ENCODE data around the gene ERI3.

ERI3 gene

GRCh38 chr1:44328671-44329416 lies 26.2 kb downstream of the ERI3 start:
- TF ChIP-seq CTCF (IDR thresholded peaks at IDR 0.05; ENCODE audit: insufficient read depth, low read length, poor library complexity, severe bottlenecking): no peak
- no peak for DNase-seq (ENCODE audit: extremely low read depth, insufficient read length)
- H3K4me3 ChIP-seq (replicated peaks; ENCODE audit: low read depth, low read length): no peak overlapping the region
- no peaks in the 10 kb centered on the region for H3K27me3 ChIP-seq (replicated peaks; ENCODE audit: control insufficient read depth, insufficient read depth, low read length)
- peaks cover 2% of the 10 kb centered on the region for H3K36me3 ChIP-seq (ENCODE audit: control insufficient read depth, insufficient read depth, low read length)

GRCh38 chr1:44327679-44328491 lies 27.2 kb downstream of the ERI3 start:
- no peak for DNase-seq (ENCODE audit: extremely low read depth, insufficient read length)
- no peak overlapping the region for H3K4me3 ChIP-seq (replicated peaks; ENCODE audit: low read depth, low read length)
- H3K27me3 ChIP-seq (replicated peaks; ENCODE audit: control insufficient read depth, insufficient read depth, low read length): no peaks in the 10 kb centered on the region
- peaks cover 2% of the 10 kb centered on the region; the same call in 1 of the 2 replicates for H3K36me3 ChIP-seq (ENCODE audit: control insufficient read depth, insufficient read depth, low read length)
- no peak for TF ChIP-seq CTCF (IDR thresholded peaks at IDR 0.05; ENCODE audit: insufficient read depth, low read length, poor library complexity, severe bottlenecking)

- no peak for TF ChIP-seq CTCF (IDR thresholded peaks at IDR 0.05; ENCODE audit: insufficient read depth, low read length, poor library complexity, severe bottlenecking)
- Histone ChIP-seq H3K36me3 (ENCODE audit: control insufficient read depth, insufficient read depth, low read length) (peaks cover 2% of the 10 kb centered on the region; the same call in 1 of the 2 replicates), H3K4me3 (replicated peaks; ENCODE audit: low read depth, low read length) (no peak overlapping the region), H3K27me3 (replicated peaks; ENCODE audit: control insufficient read depth, insufficient read depth, low read length) (no peaks in the 10 kb centered on the region)
- no peak for DNase-seq (ENCODE audit: extremely low read depth, insufficient read length)
Measured at GRCh38 chr1:44326821-44327465, 28.1 kb downstream of the ERI3 start.

GRCh38 chr1:44326024-44326701 lies 28.9 kb downstream of the ERI3 start:
- Histone ChIP-seq H3K4me3 (replicated peaks; ENCODE audit: low read depth, low read length) (no peak overlapping the region), H3K36me3 (ENCODE audit: control insufficient read depth, insufficient read depth, low read length) (peaks cover 2% of the 10 kb centered on the region; the same call in 1 of the 2 replicates), H3K27me3 (replicated peaks; ENCODE audit: control insufficient read depth, insufficient read depth, low read length) (no peaks in the 10 kb centered on the region)
- DNase-seq (ENCODE audit: extremely low read depth, insufficient read length): no peak
- no peak for TF ChIP-seq CTCF (IDR thresholded peaks at IDR 0.05; ENCODE audit: insufficient read depth, low read length, poor library complexity, severe bottlenecking)

GRCh38 chr1:44323947-44324346 lies 31.1 kb downstream of the ERI3 start:
- H3K36me3 ChIP-seq (ENCODE audit: control insufficient read depth, insufficient read depth, low read length): peaks cover 3% of the 10 kb centered on the region
- H3K27me3 ChIP-seq (replicated peaks; ENCODE audit: control insufficient read depth, insufficient read depth, low read length): no peaks in the 10 kb centered on the region
- no peak overlapping the region for H3K4me3 ChIP-seq (replicated peaks; ENCODE audit: low read depth, low read length)
- no peak for TF ChIP-seq CTCF (IDR thresholded peaks at IDR 0.05; ENCODE audit: insufficient read depth, low read length, poor library complexity, severe bottlenecking)
- DNase-seq (ENCODE audit: extremely low read depth, insufficient read length): no peak

Measured in GM06990 (cell line).